GM04503 (cell line): ENCODE data around the gene KCNJ5.
"Not testable (repeated sequence)": the region's sequence is repeated elsewhere in the genome, so short reads cannot be mapped to it uniquely, and the experiment has no call there.

ENCODE experiments used
- DNase-seq: peaks from one replicate; pipeline ENCODE4 v3.0.0-alpha.2; 2012; ENCODE audit warnings: low read depth

Gene KCNJ5

DNA sequence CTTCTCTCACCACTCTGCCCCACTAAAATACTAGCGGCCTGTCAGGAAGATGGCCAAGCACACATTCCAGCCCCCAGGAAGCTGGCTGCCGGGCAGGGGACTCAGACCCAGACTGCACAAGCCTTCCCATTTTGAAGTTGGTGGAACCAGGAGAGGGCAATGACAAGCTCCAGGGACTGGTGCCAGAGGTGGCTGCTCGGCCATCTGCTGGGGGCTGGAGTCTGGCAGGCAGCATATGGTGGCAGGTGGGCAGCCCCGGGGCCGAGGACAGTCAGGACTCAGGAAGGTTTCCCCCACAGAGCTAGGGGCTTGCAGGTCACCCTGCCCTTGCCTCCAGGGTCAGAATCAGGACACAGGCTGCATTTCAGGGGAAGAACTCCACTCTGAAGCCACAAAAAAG lies 22.6 kb downstream of the KCNJ5 start:
- no peak for DNase-seq

DNA sequence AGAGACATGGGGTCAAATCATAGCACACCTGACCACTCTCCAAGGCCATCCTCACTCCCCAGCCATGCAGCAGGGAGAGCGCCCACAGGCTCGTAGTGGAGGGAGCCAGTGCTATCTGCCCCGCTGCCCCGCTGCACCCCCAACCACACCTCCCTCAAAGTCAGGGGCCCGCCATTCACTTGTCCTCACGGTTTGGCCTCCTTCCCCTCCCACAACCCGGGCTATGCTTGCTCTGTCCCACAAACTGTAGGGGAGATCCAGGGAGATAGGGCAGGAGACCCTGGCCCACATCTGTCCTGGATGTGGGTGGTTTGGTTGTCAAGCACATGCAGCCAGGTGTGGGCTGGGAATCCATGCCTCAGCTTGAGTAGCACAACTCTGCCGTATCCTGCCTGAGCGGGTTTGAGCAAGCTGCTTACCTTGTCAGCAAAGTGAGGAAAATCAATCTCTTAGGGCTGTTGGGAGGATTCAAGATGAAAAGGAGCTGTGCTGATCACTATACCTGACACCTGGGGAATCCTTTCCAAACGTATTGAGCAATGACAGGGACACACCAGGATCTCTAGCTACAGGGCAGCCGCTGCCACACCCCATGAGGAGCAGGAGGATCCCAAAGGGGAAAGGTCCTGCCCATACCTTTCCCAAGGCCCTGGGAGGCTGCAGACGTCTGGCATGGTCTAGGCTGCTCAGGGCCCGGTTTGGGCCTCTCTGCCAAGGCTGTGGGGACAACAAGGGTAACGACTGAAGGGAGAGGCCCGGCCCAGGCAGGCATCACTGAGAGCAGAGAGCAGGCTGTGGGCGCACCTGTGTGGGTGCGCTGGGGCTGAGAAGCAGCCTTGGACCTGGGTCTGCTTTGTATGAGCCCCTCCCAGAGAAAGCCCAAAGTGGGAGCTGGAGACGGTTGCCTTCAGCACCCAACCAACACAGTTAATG lies 23.3 kb downstream of the KCNJ5 start:
- no peak for DNase-seq

- DNase-seq = no peak
These were observed 24.0 kb downstream of the KCNJ5 start for GRCh38 chr11:128915149-128915521.

- DNase-seq = no peak
These were observed 24.9 kb downstream of the KCNJ5 start for GRCh38 chr11:128916037-128916572.

DNA sequence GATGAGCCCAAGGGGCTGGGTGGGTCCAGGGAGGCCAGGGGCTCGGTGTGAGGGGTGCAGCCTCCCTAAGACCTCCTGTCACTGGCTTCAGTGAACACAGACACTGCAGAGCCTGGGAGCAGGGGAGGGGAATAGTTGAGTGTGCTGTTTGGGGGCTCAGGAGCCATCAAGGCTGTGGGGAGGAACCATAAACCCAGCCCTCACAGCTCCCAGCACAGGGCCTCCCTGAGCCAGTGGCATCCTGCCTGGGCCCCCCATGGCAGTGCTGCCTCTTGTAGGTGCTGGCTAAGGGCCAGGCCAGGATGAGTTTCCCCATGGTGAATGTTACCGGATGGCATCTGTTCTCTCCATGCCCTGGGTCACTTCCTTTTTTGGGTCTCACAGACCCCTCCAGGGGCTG lies 25.5 kb downstream of the KCNJ5 start:
- DNase-seq = no peak

- no peak for DNase-seq
These were observed 26.1 kb downstream of the KCNJ5 start for GRCh38 chr11:128917144-128917724.

DNA sequence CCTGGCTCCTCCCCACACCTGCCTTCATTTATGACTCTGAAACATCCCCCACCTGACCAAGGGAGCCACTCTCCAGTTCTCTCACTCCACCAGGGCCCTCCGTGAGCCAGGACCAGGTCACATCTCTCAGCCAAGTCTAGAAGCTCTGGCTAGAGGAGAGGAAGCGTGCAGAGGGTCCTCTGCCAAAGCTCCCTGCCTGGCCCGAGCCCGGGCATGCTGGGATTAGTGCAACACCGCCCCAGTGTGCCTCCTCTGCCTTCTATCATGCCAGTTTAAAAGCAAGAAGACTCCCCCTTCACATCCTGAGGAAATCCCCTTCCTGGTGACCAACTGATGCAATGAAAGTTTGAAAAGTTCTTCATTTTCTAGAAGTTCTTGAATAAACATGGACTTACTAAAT lies 28.1 kb downstream of the KCNJ5 start:
- no peak for DNase-seq

DNA sequence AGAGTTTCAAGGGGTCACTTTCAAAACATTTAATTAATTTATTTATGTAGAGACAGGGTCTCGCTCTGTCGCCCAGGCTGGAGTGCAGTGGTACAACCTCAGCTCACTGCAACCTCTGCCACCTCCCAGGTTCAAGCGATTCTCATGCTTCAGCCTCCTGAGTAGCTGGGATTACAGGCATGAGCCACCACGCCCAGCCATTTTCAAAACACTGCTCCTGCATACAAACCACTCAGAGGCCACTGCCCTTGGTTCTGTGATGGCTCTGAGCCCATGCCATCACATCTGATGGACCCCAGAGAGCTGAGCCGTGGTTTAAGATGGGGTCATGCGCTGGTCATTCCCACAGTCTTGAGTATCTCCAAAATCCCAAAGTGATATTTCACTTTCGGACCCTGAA lies 28.5 kb downstream of the KCNJ5 start:
- DNase-seq = not testable (repeated sequence)

GRCh38 chr11:128920666-128921065 lies 29.5 kb downstream of the KCNJ5 start:
- no peak for DNase-seq

DNA sequence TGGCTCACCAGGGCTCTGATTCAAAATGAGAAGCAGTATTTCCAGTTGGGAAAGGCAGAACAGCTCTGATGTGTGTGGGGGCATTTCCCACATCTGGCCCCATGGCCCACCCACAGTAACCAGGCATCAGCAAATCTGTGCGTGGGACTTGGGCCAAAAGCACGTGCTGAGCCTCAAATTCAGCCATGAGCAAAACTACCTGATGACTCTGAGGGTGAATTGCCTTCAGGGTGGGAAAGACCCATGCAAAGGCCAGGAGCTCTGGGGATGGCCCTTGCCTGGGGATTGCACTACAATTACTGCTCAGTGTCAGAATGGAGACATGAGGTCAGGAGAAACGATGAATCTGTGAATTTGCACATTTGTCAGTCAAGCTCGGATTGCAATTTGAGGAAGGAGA lies 30.6 kb downstream of the KCNJ5 start:
- no peak for DNase-seq

GRCh38 chr11:128924104-128924503 lies 32.9 kb downstream of the KCNJ5 start:
- no peak for DNase-seq

GRCh38 chr11:128924510-128925249 lies 33.5 kb downstream of the KCNJ5 start:
- no peak for DNase-seq

GRCh38 chr11:128925250-128925600 lies 34.1 kb downstream of the KCNJ5 start:
- DNase-seq = no peak

DNA sequence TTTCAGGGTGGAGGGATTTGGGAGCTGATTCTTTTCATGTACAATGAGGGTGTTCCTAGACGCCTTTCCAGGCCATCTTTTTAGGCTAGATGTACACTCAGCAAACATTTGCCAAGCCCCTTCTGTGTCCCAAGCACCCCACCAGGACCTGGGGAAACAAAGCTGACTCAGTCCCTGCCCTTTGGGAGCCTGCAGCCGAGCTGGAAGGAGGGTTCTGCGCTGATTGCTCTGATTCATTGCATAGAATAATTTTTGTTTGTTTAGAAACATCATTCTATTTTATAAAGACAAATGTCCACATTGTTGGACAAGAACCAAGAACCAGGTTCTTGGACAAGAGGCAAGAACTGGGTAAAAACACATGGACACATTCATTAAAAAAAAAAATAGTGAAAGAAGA lies 34.8 kb downstream of the KCNJ5 start:
- no peak for DNase-seq

DNA sequence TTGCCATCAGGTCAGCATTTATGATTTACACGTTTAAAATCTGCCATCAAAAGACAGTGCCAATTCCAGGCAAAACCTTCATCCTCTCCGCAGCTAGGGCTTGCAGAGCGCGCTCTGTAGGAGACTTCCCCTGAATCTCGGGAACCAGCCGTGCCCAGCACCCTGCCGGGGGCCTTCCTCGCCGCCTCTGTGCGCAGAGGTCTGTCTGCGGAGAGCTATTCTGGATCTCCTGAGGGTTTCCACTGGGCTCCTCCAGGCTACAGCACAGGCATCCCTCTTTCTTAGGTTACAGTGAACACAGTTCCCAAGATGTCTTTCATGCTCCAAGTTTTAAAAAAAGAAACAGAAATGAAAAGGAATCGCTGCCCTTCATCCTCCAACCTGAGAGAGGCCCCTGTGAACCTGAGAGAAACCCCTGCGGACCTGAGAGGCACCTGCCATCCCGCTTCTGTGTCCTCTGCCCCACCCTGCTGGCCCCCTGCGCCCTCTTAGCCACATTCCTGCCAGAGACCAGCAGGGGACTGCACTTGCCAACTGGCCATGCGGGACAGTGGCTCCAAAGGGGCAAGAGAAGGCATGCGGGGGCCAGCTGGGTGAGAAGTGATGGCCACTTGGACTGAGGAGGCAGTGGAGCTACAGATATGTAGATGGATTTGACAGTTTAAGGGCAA lies 35.4 kb downstream of the KCNJ5 start:
- no peak for DNase-seq

GRCh38 chr11:128927108-128927461 lies 35.9 kb downstream of the KCNJ5 start:
- no peak for DNase-seq

DNA sequence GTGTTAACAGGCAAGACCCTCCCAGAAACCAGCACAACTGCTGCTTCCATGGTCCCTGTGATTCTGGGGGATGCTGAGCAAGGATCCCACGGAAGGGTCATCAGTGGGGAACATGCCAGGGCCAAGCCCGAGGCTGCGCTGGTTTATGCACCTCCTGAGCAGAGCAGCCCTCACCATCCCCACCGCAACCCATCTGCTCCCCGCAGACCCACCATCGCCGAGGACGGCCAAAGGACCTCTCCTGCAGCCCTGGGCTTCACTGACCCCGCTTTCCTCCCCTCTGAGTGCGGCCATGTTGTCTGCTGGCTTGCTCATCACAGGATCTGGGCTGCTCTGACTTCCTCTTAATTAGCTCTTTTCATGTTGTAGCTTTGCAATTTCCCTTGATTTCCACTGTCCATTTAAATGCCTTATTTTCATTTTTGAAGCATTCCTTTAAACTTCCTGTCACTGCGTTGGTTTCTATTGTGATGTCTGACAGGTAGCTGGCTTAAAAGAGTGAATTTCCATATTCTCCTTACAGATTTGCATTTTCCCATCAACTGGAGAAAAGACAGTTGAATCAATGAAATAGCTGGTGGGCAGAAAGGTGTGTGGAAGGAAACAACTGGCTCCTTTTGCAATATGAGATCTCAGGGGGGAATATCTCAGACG lies 36.7 kb downstream of the KCNJ5 start:
- DNase-seq = no peak

DNA sequence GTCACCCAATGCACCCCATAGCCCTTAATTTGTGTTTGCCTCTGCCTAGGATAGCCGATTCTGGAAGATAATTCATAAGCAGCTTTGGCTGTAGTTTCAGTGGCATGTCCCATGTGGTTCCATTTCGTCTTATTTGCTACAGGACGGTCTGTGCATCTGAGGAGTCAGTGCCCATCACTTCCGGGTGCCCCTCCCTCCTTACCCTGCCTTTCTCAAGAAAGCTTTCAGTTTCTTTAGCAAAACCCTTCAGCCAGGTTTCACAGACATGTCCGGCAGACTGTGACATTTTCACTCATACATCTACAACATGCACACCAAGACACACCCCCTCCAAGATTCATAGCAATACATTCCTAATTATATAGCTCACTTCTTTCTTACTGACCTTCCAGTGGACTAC lies 37.2 kb downstream of the KCNJ5 start:
- no peak for DNase-seq

GRCh38 chr11:128929468-128929867 lies 38.3 kb downstream of the KCNJ5 start:
- no peak for DNase-seq

GRCh38 chr11:128929991-128930390 lies 38.8 kb downstream of the KCNJ5 start:
- no peak for DNase-seq

- DNase-seq = no peak
These were observed 39.9 kb downstream of the KCNJ5 start for GRCh38 chr11:128931066-128931465.

DNA sequence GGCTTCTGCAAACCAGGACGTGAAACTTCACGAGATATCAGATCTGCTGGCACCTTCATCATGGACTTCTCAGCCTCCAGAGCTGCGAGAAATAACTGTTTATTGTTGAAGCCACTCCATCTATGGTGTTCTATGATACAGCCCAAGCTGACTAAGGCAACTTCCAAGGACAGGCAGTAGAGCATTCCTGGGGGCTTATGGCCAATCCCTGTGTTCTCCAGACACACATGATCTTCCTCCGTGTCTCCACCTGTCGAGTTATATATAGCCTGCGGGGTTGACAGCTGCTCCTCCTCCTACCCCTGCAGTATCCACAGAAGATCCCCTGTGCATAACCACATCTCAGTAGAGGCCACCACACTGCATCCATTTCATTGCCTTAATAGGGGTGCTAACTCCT lies 40.5 kb downstream of the KCNJ5 start:
- no peak for DNase-seq
